Epithelial cell of esophagus (primary cell): ENCODE data around the gene C3orf20.

ENCODE experiments used
- DNase-seq: peaks from one replicate; pipeline ENCODE4 v3.0.0; 2010; ENCODE audit warnings: low read depth
- H3K4me3 ChIP-seq: 2 replicates; pipeline ENCODE4 v1.5.1; 2011; ENCODE audit warnings: mild to moderate bottlenecking, low read length, control low read depth
- CTCF ChIP-seq: IDR thresholded peaks from 2 replicates; pipeline ENCODE4 v1.5.1; 2011; ENCODE audit warnings: low read depth, mild to moderate bottlenecking, low read length, control low read depth, inconsistent platforms; ENCODE audit not compliant: insufficient read depth; ENCODE audit errors: missing control alignments

Gene C3orf20

GRCh38 chr3:14788644-14789043 lies 113.7 kb downstream of the C3orf20 start:
- no peak overlapping the region for H3K4me3 ChIP-seq
- no peak for TF ChIP-seq CTCF
- DNase-seq: no peak

- no peak overlapping the region for H3K4me3 ChIP-seq
- no peak for TF ChIP-seq CTCF
- no peak for DNase-seq
These were observed 114.3 kb downstream of the C3orf20 start for GRCh38 chr3:14789221-14789620.

- no peak for DNase-seq
- H3K4me3 ChIP-seq: no peak overlapping the region
- no peak for TF ChIP-seq CTCF
These were observed 114.8 kb downstream of the C3orf20 start for GRCh38 chr3:14789640-14790285.

- no peak overlapping the region for H3K4me3 ChIP-seq
- TF ChIP-seq CTCF: peak; percentile 72
- peak; percentile 64 for DNase-seq
These were observed 116.5 kb downstream of the C3orf20 start for GRCh38 chr3:14791343-14791945.

GRCh38 chr3:14792691-14793121 lies 117.8 kb downstream of the C3orf20 start:
- DNase-seq: no peak

GRCh38 chr3:14793126-14793857 lies 118.4 kb downstream of the C3orf20 start:
- TF ChIP-seq CTCF: no peak
- no peak for DNase-seq
- no peak overlapping the region for H3K4me3 ChIP-seq

More at GRCh38 chr3:14792691-14793121, 117.8 kb downstream of the C3orf20 start:
- TF ChIP-seq CTCF: no peak
- H3K4me3 ChIP-seq: no peak overlapping the region
